Measurements from ENCODE around the gene SEC14L3. TPM values are rescaled to one million over a fixed set of nuclear protein-coding genes. Genes with fewer than 3 reads are reported as not detected.

Gene SEC14L3
- total RNA-seq, 1 experiment from 2014 or later, result not detected

DNA sequence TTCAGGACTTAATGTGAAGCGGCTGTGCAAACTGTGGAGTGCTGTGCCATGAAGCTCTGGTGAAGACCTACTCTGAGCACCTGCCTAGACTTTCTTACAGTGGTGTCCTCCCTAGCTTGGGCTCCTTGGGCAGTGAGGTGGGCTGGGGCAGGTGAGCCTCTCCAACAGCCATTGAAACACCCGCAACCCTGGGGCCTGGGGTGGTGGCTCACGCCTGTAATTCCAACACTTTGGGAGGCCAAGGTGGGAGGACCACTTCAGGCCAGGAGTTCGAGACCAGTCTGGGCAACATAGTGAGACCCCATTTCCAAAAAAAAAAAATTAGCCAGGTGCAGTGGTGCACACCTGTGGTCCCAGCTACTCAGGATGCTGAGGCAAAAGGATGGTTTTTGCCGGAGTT, 14.3 kb upstream of the SEC14L3 start:
- no peaks in the 10 kb centered on the region for H3K4me1 ChIP-seq (ENCODE audit: control insufficient read depth, insufficient read depth, low read length)
- no peaks in the 10 kb centered on the region for H3K36me3 ChIP-seq (ENCODE audit: control insufficient read depth, insufficient read depth, low read length)
- no TSS peak for BruUV-seq (replicated peaks)
- no peaks in the 10 kb centered on the region for H3K27me3 ChIP-seq (ENCODE audit: control insufficient read depth, insufficient read depth, low read length)
- H3K27ac ChIP-seq (ENCODE audit: low read length), result no peak overlapping the region
- no peaks in the 10 kb centered on the region for H3K9me3 ChIP-seq (ENCODE audit: control insufficient read depth, insufficient read depth, low read depth, low read length)
- in situ Hi-C loops (cut with HindIII; ENCODE audit: low pct_unique_long_range_greater_than_20kb, low sequenced_read_pairs), result no loop called here
- POLR2A ChIA-PET, result no interaction called here
- DNase-seq (ENCODE audit: low read depth, low spot score), result no peak
- CTCF ChIA-PET, result interaction anchor here (0.6 to 0.9 kb wide), 3 partner anchors 11 to 41 kb away, joined by 5 to 8 read pairs (median 5); no protein-coding TSS in a partner anchor
- intact Hi-C loops (cut with micrococcal nuclease; ENCODE audit: unreplicated experiment), result loop anchor here (5.0 kb wide), 1 partner anchor 39 kb away; no protein-coding TSS in a partner anchor
- no peak overlapping the region for H3K4me3 ChIP-seq (ENCODE audit: low read depth in 2 of 2, low read length in 2 of 2)
- ATAC-seq, result no peak
- TF ChIP-seq POLR2AphosphoS5 (IDR thresholded peaks at IDR 0.05; ENCODE audit: low read depth, low read length), result no peak
- TF ChIP-seq TCF7L2 (IDR thresholded peaks at IDR 0.05; ENCODE audit: low read depth, low read length), result no peak
- TF ChIP-seq, protein P1, sequence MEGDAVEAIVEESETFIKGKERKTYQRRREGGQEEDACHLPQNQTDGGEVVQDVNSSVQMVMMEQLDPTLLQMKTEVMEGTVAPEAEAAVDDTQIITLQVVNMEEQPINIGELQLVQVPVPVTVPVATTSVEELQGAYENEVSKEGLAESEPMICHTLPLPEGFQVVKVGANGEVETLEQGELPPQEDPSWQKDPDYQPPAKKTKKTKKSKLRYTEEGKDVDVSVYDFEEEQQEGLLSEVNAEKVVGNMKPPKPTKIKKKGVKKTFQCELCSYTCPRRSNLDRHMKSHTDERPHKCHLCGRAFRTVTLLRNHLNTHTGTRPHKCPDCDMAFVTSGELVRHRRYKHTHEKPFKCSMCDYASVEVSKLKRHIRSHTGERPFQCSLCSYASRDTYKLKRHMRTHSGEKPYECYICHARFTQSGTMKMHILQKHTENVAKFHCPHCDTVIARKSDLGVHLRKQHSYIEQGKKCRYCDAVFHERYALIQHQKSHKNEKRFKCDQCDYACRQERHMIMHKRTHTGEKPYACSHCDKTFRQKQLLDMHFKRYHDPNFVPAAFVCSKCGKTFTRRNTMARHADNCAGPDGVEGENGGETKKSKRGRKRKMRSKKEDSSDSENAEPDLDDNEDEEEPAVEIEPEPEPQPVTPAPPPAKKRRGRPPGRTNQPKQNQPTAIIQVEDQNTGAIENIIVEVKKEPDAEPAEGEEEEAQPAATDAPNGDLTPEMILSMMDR (IDR thresholded peaks at IDR 0.05), result no peak
- no peak for TF ChIP-seq SIN3A (IDR thresholded peaks at IDR 0.05; ENCODE audit: borderline replicate concordance, insufficient read depth, low read depth, low read length)
- TF ChIP-seq, protein P2, sequence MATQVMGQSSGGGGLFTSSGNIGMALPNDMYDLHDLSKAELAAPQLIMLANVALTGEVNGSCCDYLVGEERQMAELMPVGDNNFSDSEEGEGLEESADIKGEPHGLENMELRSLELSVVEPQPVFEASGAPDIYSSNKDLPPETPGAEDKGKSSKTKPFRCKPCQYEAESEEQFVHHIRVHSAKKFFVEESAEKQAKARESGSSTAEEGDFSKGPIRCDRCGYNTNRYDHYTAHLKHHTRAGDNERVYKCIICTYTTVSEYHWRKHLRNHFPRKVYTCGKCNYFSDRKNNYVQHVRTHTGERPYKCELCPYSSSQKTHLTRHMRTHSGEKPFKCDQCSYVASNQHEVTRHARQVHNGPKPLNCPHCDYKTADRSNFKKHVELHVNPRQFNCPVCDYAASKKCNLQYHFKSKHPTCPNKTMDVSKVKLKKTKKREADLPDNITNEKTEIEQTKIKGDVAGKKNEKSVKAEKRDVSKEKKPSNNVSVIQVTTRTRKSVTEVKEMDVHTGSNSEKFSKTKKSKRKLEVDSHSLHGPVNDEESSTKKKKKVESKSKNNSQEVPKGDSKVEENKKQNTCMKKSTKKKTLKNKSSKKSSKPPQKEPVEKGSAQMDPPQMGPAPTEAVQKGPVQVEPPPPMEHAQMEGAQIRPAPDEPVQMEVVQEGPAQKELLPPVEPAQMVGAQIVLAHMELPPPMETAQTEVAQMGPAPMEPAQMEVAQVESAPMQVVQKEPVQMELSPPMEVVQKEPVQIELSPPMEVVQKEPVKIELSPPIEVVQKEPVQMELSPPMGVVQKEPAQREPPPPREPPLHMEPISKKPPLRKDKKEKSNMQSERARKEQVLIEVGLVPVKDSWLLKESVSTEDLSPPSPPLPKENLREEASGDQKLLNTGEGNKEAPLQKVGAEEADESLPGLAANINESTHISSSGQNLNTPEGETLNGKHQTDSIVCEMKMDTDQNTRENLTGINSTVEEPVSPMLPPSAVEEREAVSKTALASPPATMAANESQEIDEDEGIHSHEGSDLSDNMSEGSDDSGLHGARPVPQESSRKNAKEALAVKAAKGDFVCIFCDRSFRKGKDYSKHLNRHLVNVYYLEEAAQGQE (IDR thresholded peaks at IDR 0.05; ENCODE audit: insufficient read depth in 1 of 2, low read depth in 2 of 2, low read length in 1 of 2), result no peak

DNA sequence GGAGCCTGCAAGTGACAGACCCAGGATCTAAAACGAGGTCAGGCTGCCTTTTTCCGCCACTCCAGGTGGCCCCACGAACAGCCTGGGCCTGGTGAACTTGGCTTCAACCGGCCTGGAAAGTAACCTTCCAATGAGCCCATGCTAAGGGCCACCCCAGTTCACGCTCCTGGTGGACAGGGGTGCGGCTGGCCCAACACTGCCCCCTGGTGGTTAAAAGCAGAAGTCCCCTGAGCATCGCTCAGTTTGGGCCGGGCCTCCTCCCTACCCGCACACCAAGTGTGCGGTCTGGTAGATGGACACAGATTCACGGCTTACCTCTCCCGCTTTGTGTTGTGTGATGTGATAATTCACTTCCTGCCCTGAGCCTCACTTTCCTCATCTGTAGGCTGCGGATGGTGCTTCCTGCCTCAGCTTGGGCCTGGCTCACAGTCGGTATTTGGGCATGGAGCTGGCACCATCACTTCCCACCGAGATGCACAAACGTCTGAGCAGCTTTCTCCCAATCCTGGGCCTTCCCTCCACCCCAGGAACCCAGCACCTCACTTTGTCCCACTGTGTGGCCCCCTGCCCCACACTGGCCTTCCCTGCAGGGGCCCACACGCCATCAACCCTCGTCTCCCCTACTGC, 13.7 kb upstream of the SEC14L3 start:
- Histone ChIP-seq H3K9me3 (ENCODE audit: control insufficient read depth, insufficient read depth, low read depth, low read length) (no peaks in the 10 kb centered on the region), H3K27ac (ENCODE audit: low read length) (no peak overlapping the region), H3K27me3 (ENCODE audit: control insufficient read depth, insufficient read depth, low read length) (no peaks in the 10 kb centered on the region), H3K36me3 (ENCODE audit: control insufficient read depth, insufficient read depth, low read length) (no peaks in the 10 kb centered on the region), H3K4me1 (ENCODE audit: control insufficient read depth, insufficient read depth, low read length) (no peaks in the 10 kb centered on the region), H3K4me3 (ENCODE audit: low read depth in 2 of 2, low read length in 2 of 2) (no peak overlapping the region)
- DNase-seq (ENCODE audit: low read depth, low spot score), result peak; percentile 25
- CTCF ChIA-PET, result interaction anchor here (0.6 to 0.9 kb wide), 6 partner anchors 10 to 1459 kb away, joined by 3 to 10 read pairs (median 4); no protein-coding TSS in a partner anchor
- no peak for TF ChIP-seq SIN3A (IDR thresholded peaks at IDR 0.05; ENCODE audit: borderline replicate concordance, insufficient read depth, low read depth, low read length)
- TF ChIP-seq POLR2AphosphoS5 (IDR thresholded peaks at IDR 0.05; ENCODE audit: low read depth, low read length), result no peak
- TF ChIP-seq, protein P1 (IDR thresholded peaks at IDR 0.05), result peak; percentile 93
- intact Hi-C loops (cut with micrococcal nuclease; ENCODE audit: unreplicated experiment), result loop anchor here (5.0 kb wide), 1 partner anchor 38 kb away; no protein-coding TSS in a partner anchor
- no TSS peak for BruUV-seq (replicated peaks)
- in situ Hi-C loops (cut with HindIII; ENCODE audit: low pct_unique_long_range_greater_than_20kb, low sequenced_read_pairs), result no loop called here
- peak; percentile 96 for ATAC-seq
- POLR2A ChIA-PET, result no interaction called here
